IPS-15b (cell line): Measurements from ENCODE around the gene NACC2.

Source experiments
- H3K27me3 ChIP-seq: one replicate; pipeline ENCODE4 v1.6.1; 2013; ENCODE audit warnings: low read length; ENCODE audit not compliant: control insufficient read depth, insufficient read depth
- H3K36me3 ChIP-seq: one replicate; pipeline ENCODE4 v1.6.1; 2013; ENCODE audit warnings: low read length; ENCODE audit not compliant: control insufficient read depth, insufficient read depth
- H3K4me1 ChIP-seq: one replicate; pipeline ENCODE4 v1.6.1; 2013; ENCODE audit warnings: mild to moderate bottlenecking, low read length; ENCODE audit not compliant: control insufficient read depth, insufficient read depth
- H3K4me3 ChIP-seq: one replicate; pipeline ENCODE4 v1.5.1; 2013; ENCODE audit warnings: low read depth, low read length
- H3K9ac ChIP-seq: one replicate; pipeline ENCODE4 v1.6.1; 2013; ENCODE audit warnings: low read depth, mild to moderate bottlenecking, low read length
- H3K9me3 ChIP-seq: one replicate; pipeline ENCODE4 v1.6.1; 2013; ENCODE audit warnings: mild to moderate bottlenecking, low read length; ENCODE audit not compliant: control insufficient read depth, insufficient read depth

The NACC2 gene

DNA sequence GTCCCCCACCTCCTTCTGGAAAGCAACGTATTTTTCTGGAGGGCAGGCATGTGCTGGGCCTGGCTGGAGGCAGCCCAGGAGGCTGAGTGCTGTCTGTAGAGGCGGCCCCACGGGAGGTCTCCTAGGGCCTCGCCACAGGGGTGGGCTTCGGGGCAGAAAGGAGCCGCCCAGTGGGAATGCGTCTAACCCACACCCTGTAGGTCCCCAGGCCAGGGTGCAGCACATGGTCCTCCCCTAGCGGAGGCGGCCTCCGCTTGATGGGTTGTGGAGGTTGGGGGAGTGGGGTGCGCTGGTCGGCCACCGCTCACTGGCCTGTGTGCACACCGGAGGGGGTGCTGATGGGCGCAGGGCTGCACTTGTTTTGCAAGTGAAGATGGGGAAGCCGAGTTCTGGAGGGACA lies 85.6 kb downstream of the NACC2 start:
- peaks cover 4% of the 10 kb centered on the region for H3K36me3 ChIP-seq

GRCh38 chr9:136008693-136008997 lies 86.4 kb downstream of the NACC2 start:
- H3K36me3 ChIP-seq = peaks cover 4% of the 10 kb centered on the region
- no peak overlapping the region for H3K9ac ChIP-seq
- H3K4me3 ChIP-seq = no peak overlapping the region
- peaks cover 2% of the 10 kb centered on the region for H3K4me1 ChIP-seq
- H3K27me3 ChIP-seq = no peaks in the 10 kb centered on the region
- no peaks in the 10 kb centered on the region for H3K9me3 ChIP-seq

More for the DNA sequence above, 85.6 kb downstream of the NACC2 start:
- no peaks in the 10 kb centered on the region for H3K27me3 ChIP-seq
- no peak overlapping the region for H3K9ac ChIP-seq
- peaks cover 2% of the 10 kb centered on the region for H3K4me1 ChIP-seq
- H3K9me3 ChIP-seq = no peaks in the 10 kb centered on the region
- no peak overlapping the region for H3K4me3 ChIP-seq

- Histone ChIP-seq H3K27me3 (no peaks in the 10 kb centered on the region), H3K4me1 (peaks cover 2% of the 10 kb centered on the region), H3K4me3 (no peak overlapping the region), H3K36me3 (peaks cover 4% of the 10 kb centered on the region), H3K9me3 (no peaks in the 10 kb centered on the region), H3K9ac (no peak overlapping the region)
Measured at GRCh38 chr9:136007934-136008692, 87.0 kb downstream of the NACC2 start.

DNA sequence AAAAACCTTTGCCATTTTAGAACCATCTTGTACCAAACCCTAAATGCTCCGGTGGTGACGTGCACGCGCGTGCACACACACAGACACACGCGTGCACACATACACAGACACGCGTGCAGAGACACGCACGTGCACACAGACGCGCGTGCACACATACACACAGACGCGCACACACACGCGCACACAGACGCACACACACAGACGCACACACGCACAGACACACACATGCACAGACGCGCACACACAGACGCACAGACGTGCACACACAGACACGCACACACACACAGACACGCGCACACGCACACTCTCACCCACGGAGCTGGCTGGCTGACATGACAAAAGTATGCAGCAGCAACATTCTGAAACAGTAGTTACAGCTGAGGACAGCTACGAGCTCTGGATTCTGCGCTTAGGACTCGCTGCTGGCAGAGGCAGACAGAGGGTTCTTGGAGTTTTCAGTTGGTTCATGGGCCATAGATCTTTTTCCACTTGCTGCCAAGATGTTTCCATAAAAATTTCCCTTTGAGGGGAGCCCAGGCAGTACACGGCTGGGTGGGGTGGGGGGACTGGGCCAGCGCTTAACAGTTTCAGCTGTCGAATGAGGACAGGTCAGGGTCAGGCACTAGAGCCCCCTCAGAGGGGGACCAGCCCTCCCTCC lies 87.7 kb downstream of the NACC2 start:
- Histone ChIP-seq H3K4me3 (no peak overlapping the region), H3K27me3 (no peaks in the 10 kb centered on the region), H3K4me1 (peaks cover 2% of the 10 kb centered on the region), H3K9me3 (no peaks in the 10 kb centered on the region), H3K9ac (no peak overlapping the region), H3K36me3 (peaks cover 4% of the 10 kb centered on the region)

GRCh38 chr9:136006169-136006568 lies 88.9 kb downstream of the NACC2 start:
- H3K4me1 ChIP-seq = peaks cover 2% of the 10 kb centered on the region
- H3K36me3 ChIP-seq = no peaks in the 10 kb centered on the region
- H3K4me3 ChIP-seq = no peak overlapping the region
- no peak overlapping the region for H3K9ac ChIP-seq
- H3K9me3 ChIP-seq = no peaks in the 10 kb centered on the region
- H3K27me3 ChIP-seq = no peaks in the 10 kb centered on the region

- no peaks in the 10 kb centered on the region for H3K9me3 ChIP-seq
- H3K4me3 ChIP-seq = no peak overlapping the region
- peaks cover 2% of the 10 kb centered on the region for H3K4me1 ChIP-seq
- H3K9ac ChIP-seq = peak overlapping the region; percentile 60
- H3K36me3 ChIP-seq = no peaks in the 10 kb centered on the region
- no peaks in the 10 kb centered on the region for H3K27me3 ChIP-seq
Measured at GRCh38 chr9:136004712-136005111, 90.4 kb downstream of the NACC2 start.

DNA sequence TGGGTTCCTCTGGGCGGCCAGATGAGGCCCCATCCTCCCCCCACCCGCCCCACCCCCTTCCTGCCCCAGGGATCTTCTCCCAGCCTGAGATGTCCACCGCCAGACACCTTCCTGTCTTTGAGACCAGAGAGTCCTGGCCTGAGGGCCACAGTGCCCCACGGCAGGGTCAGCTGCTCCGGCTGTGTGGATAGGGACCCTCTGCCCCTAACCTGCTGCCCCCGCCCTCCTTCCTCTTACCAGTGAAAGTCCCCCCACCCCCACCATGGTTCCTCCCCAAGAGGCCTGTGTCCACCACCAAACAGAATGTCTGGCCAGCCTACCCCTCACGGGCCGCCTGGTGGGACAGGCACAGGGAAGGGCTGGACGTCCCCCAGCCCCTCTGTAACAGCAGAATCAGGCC lies 90.9 kb downstream of the NACC2 start:
- Histone ChIP-seq H3K36me3 (no peaks in the 10 kb centered on the region), H3K27me3 (no peaks in the 10 kb centered on the region), H3K4me3 (no peak overlapping the region), H3K4me1 (peaks cover 2% of the 10 kb centered on the region), H3K9ac (no peak overlapping the region), H3K9me3 (no peaks in the 10 kb centered on the region)

DNA sequence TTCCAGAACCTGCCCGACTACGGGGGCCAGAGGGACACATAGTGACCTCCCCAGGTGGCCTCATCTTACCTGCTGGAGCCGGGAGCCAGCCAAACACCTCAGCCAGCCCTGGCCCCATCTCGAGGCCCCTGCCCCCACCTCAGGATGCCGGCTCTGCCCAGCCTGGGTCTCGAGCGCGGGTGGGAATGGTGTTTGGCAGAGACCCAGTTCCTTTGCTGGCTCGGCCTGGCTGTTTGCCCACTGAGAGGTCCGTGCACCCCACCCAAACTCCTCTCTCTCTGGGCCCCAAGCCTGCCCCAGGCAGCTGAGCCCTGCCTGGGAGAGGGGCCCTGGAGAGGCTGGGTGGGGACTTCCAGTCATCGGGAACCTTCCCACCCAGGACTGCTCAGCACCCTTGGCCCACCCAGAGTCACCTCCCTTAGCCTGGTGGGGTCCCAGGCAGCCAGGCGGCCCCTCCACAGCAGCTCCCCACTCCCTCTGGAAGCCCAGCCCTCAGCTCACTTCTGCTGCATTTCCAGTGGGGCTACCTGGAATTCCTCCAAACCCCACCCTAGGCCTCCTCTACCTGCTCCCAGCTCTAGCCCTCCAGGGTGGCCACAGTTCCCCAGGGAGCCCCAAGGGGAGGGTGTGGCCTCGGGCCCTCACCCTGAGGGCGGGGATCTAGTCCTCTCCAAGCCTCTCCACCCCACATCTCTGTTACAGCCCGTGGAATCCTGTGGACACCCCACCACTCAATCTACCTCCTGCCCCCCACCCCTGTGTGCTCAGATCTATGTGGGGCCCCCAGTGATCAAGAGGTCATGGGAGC lies 91.5 kb downstream of the NACC2 start:
- H3K9me3 ChIP-seq = no peaks in the 10 kb centered on the region
- H3K9ac ChIP-seq = no peak overlapping the region
- H3K27me3 ChIP-seq = no peaks in the 10 kb centered on the region
- H3K36me3 ChIP-seq = no peaks in the 10 kb centered on the region
- H3K4me3 ChIP-seq = no peak overlapping the region
- peaks cover 2% of the 10 kb centered on the region for H3K4me1 ChIP-seq

DNA sequence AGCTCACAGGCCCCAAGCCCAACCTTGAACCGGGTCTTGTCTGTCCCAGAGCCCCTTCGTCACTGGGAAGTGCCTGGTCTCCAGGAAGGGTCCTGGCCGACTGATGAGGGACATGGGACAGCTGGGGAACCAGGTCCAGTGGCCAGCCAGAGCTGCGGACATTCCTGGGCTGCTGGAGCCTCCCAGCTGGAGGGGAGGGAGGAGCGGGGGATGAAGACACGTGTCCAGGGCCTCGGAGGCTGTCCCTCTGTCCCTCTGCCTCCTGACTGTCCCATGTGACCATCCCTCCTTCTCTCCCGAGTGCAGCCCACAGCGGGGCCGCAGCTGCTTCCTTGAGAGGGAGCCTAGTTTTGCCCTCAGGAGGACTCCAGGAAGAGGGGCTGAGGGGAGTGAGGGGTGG lies 92.2 kb downstream of the NACC2 start:
- Histone ChIP-seq H3K27me3 (no peaks in the 10 kb centered on the region), H3K4me1 (peaks cover 2% of the 10 kb centered on the region), H3K9ac (no peak overlapping the region), H3K36me3 (no peaks in the 10 kb centered on the region), H3K4me3 (no peak overlapping the region), H3K9me3 (no peaks in the 10 kb centered on the region)

- H3K27me3 ChIP-seq = no peaks in the 10 kb centered on the region
- H3K36me3 ChIP-seq = no peaks in the 10 kb centered on the region
- H3K4me3 ChIP-seq = no peak overlapping the region
- H3K9me3 ChIP-seq = no peaks in the 10 kb centered on the region
- peaks cover 2% of the 10 kb centered on the region for H3K4me1 ChIP-seq
- no peak overlapping the region for H3K9ac ChIP-seq
Measured at GRCh38 chr9:136002215-136002614, 92.9 kb downstream of the NACC2 start.

DNA sequence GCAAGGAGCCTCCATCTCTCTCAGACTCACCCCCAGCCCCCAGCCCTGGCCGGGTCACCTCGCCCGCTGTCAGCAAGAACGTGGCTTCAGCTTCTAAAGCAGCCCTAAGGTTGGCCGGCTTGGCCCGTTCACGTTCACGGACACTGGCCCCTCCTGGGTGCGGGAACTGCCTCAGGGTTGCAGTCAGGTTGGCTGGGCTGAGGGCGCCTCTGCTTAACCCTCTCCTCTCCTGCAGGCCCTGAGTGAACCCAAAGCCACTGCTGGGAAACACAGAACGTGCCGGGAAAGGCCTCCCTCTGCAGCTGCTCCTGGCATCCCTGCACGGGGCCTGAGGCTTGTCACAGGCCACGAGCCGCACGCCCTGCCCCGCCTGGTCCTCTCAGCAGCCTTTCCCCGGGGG lies 93.9 kb downstream of the NACC2 start:
- Histone ChIP-seq H3K4me3 (no peak overlapping the region), H3K36me3 (no peaks in the 10 kb centered on the region), H3K9ac (no peak overlapping the region), H3K27me3 (no peaks in the 10 kb centered on the region), H3K9me3 (no peaks in the 10 kb centered on the region), H3K4me1 (peaks cover 2% of the 10 kb centered on the region)
